Sigmoid colon (tissue), 7 donors: ENCODE measurements around the gene NRTN. TPM values are rescaled to one million over a fixed set of nuclear protein-coding genes. Genes with fewer than 3 reads are reported as not detected.

Source experiments
- DNase-seq: peaks from one replicate; pipeline ENCODE4 v3.0.0-alpha.2; 2019
- H3K27ac ChIP-seq, 4 donors: fragments of 200-600 bp; sonication (generic); one replicate each; pipeline ENCODE4 v1.5.1; 2016 to 2019; ENCODE audit warnings: mild to moderate bottlenecking in 1 of 4
- H3K27me3 ChIP-seq, 3 donors: fragments of 200-600 bp; sonication (generic); one replicate each; pipeline ENCODE4 v1.5.1; 2019; ENCODE audit warnings: mild to moderate bottlenecking in 1 of 3
- H3K36me3 ChIP-seq, 4 donors: fragments of 200-600 bp; sonication (generic); one replicate each; pipeline ENCODE4 v1.5.1; 2016 to 2019
- H3K4me1 ChIP-seq, 4 donors: fragments of 200-600 bp; sonication (generic); one replicate each; pipeline ENCODE4 v1.5.1; 2017 to 2019
- H3K4me3 ChIP-seq, 4 donors: fragments of 200-600 bp; sonication (generic); one replicate each; pipeline ENCODE4 v1.5.1; 2017 to 2019; ENCODE audit warnings: mild to moderate bottlenecking in 2 of 4, moderate library complexity in 1 of 4
- H3K9me3 ChIP-seq, 4 donors: fragments of 200-600 bp in 3 of 4; sonication (generic) in 3 of 4; one replicate each; pipeline versions ENCODE4 v1.5.1 to v1.6.1; 2013 to 2019
- CTCF ChIP-seq, 4 experiments: fragments of 450-650 bp in 3 of 4; fragments of 200-600 bp in 1 of 4; IDR thresholded peaks; one replicate each; pipeline ENCODE4 v1.5.1; 2016 to 2019; ENCODE audit warnings: antibody characterized with exemption in 4 of 4, mild to moderate bottlenecking in 3 of 4, moderate library complexity in 2 of 4
- EP300 ChIP-seq, 4 donors: sonication (generic); formaldehyde crosslinking; IDR thresholded peaks; one replicate each; pipeline ENCODE4 v1.6.1; 2017; ENCODE audit warnings: antibody characterized with exemption in 4 of 4
- POLR2A ChIP-seq, 2 donors: fragments of 450-650 bp; IDR thresholded peaks; one replicate each; pipeline ENCODE4 v1.6.1; 2016; ENCODE audit warnings: antibody characterized with exemption in 2 of 2, mild to moderate bottlenecking in 2 of 2, moderate library complexity in 2 of 2
- POLR2AphosphoS5 ChIP-seq, 4 donors: sonication (generic); formaldehyde crosslinking; IDR thresholded peaks; one replicate each; pipeline ENCODE4 v1.6.1; 2017; ENCODE audit warnings: antibody characterized with exemption in 4 of 4
- WGBS, 2 donors: extraction: QIAGEN DNeasy Blood & Tissue Kit; methylation state at CpG; one replicate each; pipeline ENCODE4 v1.1.7; 2013; 5-methylcytosine and 5-hydroxymethylcytosine counted together
- intact Hi-C: fragments of 100-400 bp; cut with DNase I; formaldehyde crosslinking; loops from one replicate; pipeline ENCODE4 v1.15.1; 2023
- polyA plus RNA-seq, 3 donors: library from polyadenylated mRNA; stranded (reverse); fragments of 200-250 nt; gene quantifications; one replicate each; pipeline ENCODE4 v1.2.3, GENCODE V29; 2013
- total RNA-seq, 4 donors: library from RNA; depleted of rRNA; stranded (reverse); fragments of >200 nt; gene quantifications; one replicate each; pipeline ENCODE4 v1.1.0, GENCODE V29; 2016
- donor health status: healthy with polysubstance abuse.
- donor health status: Bipolar disorder and iron deficiency.
- donor health status: healthy.

NRTN gene
- total and polyA plus RNA-seq, 7 donors: 1.7 to 12.2 (median 6.6) TPM; not detected in 2

- no peak for DNase-seq
- intact Hi-C loops: no loop called here
- Histone ChIP-seq H3K4me3 (no peak overlapping the region), H3K27me3 (no peaks in the 10 kb centered on the region), H3K4me1 (no peaks in the 10 kb centered on the region), H3K9me3 (no peaks in the 10 kb centered on the region), H3K27ac (no peak overlapping the region), H3K36me3 (no peaks in the 10 kb centered on the region)
- no peak for TF ChIP-seq POLR2AphosphoS5 (IDR thresholded peaks at IDR 0.05)
- TF ChIP-seq CTCF (IDR thresholded peaks at IDR 0.05): no peak
- TF ChIP-seq EP300 (IDR thresholded peaks at IDR 0.05): no peak
- TF ChIP-seq POLR2A (IDR thresholded peaks at IDR 0.05): no peak
- WGBS, 2 donors: 86 to 88% methylated on average over 9 of the region's 9 CpGs
Observed at GRCh38 chr19:5864013-5864720, 59.3 kb downstream of the NRTN start.

- 87 to 88% methylated on average over 14 of the region's 14 CpGs for WGBS, 2 donors
- Histone ChIP-seq H3K27me3 (no peaks in the 10 kb centered on the region), H3K4me3 (no peak overlapping the region), H3K4me1 (no peaks in the 10 kb centered on the region), H3K36me3 (no peaks in the 10 kb centered on the region), H3K9me3 (no peaks in the 10 kb centered on the region), H3K27ac (no peak overlapping the region)
- TF ChIP-seq POLR2A (IDR thresholded peaks at IDR 0.05) (no peak), CTCF (IDR thresholded peaks at IDR 0.05) (peak in 1 of 4 experiments; percentile 11), EP300 (IDR thresholded peaks at IDR 0.05) (no peak), POLR2AphosphoS5 (IDR thresholded peaks at IDR 0.05) (no peak)
- intact Hi-C loops: no loop called here
- DNase-seq: no peak
Observed at GRCh38 chr19:5864725-5865486, 60.0 kb downstream of the NRTN start.

GRCh38 chr19:5865772-5866171 lies 60.9 kb downstream of the NRTN start:
- Histone ChIP-seq H3K27me3 (no peaks in the 10 kb centered on the region), H3K4me3 (no peak overlapping the region), H3K36me3 (no peaks in the 10 kb centered on the region), H3K27ac (no peak overlapping the region), H3K4me1 (peaks cover 0 to 1% (median under 1%) of the 10 kb centered on the region in 4 donors), H3K9me3 (no peaks in the 10 kb centered on the region)
- WGBS, 2 donors: 71 to 80% methylated on average over 11 of the region's 11 CpGs
- no peak for TF ChIP-seq CTCF (IDR thresholded peaks at IDR 0.05)
- no peak for TF ChIP-seq EP300 (IDR thresholded peaks at IDR 0.05)
- no peak for TF ChIP-seq POLR2AphosphoS5 (IDR thresholded peaks at IDR 0.05)
- no peak for TF ChIP-seq POLR2A (IDR thresholded peaks at IDR 0.05)
- no peak for DNase-seq
- intact Hi-C loops: no loop called here

- Histone ChIP-seq H3K27ac (no peak overlapping the region), H3K9me3 (no peaks in the 10 kb centered on the region), H3K4me3 (no peak overlapping the region), H3K4me1 (peaks cover 0 to 12% (median 4%) of the 10 kb centered on the region in 4 donors), H3K27me3 (no peaks in the 10 kb centered on the region), H3K36me3 (no peaks in the 10 kb centered on the region)
- no peak for DNase-seq
- TF ChIP-seq CTCF (IDR thresholded peaks at IDR 0.05): no peak
- TF ChIP-seq EP300 (IDR thresholded peaks at IDR 0.05): no peak
- TF ChIP-seq POLR2A (IDR thresholded peaks at IDR 0.05): no peak
- TF ChIP-seq POLR2AphosphoS5 (IDR thresholded peaks at IDR 0.05): no peak
- WGBS, 2 donors: 88% methylated on average over 31 of the region's 31 CpGs
- intact Hi-C loops: no loop called here
Observed at GRCh38 chr19:5867201-5868136, 62.6 kb downstream of the NRTN start.
